ENCODE data around the gene FAM174B. TPM values are rescaled to one million over a fixed set of nuclear protein-coding genes. Genes with fewer than 3 reads are reported as not detected.

The FAM174B gene
- total and polyA plus RNA-seq, 4 donors, result 19.0 to 59.6 (median 42.3) TPM

DNA sequence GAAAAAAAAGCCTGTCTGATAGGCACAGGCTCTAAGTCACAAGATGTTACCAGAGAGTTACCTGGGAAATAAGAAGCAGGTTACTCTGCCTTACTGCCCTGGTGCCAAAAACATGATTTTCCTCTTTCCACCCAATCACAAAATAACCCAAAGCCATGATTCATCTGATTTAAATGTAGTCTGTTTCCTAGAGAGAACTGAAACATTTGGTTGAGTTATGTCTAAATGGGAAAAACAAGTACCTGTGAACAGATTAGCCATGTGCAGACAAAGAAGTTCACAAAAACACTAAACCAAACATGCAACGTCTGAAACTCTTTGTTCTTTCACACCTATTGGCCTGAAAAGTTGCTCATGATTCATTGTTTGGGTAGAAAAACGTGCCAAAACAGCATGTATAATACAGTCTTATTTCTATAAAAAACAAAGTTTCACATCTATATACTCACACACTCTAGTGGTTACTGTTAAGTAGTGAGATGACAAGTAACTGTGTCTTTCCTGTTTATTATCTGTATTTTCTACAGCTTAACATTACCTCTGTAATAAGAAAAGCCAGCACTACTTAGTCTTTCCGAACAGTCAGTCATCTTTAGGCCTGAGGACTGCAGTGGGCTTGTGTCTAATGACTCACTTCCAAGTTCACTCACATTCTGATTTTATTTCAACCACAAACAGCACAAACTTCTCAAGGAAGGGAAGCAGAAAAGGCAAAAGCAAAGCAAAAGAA is 30.2 kb downstream of the FAM174B start:
- WGBS, 2 donors, result 60 to 76% methylated on average over 3 of the region's 3 CpGs
- H3K9me3 ChIP-seq (ENCODE audit: control insufficient read depth in 4 of 4, insufficient read depth in 3 of 4, low read length in 3 of 4), result no peaks in the 10 kb centered on the region
- H3K9ac ChIP-seq (ENCODE audit: insufficient read depth in 1 of 2, low read length in 2 of 2), result peak overlapping the region in 1 of 2 donors; percentile 38
- H3K27ac ChIP-seq (ENCODE audit: low read depth in 1 of 2, low read length in 1 of 2), result no peak overlapping the region
- H3K36me3 ChIP-seq (ENCODE audit: control insufficient read depth in 4 of 4, insufficient read depth in 4 of 4, low read length in 4 of 4), result peaks cover 0 to 6% (median 2%) of the 10 kb centered on the region in 4 donors
- H3K4me1 ChIP-seq (ENCODE audit: control insufficient read depth in 5 of 5, insufficient read depth in 5 of 5, low read length in 5 of 5), result peaks cover 10 to 19% (median 12%) of the 10 kb centered on the region in 5 donors
- ATAC-seq (ENCODE audit: insufficient read depth, low FRiP score) (no peak), DNase-seq (peak in 1 of 3 donors; percentile 44)
- no peak overlapping the region for H3K4me3 ChIP-seq
- H3K27me3 ChIP-seq (ENCODE audit: control insufficient read depth in 3 of 3, insufficient read depth in 3 of 3, low read length in 2 of 3), result no peaks in the 10 kb centered on the region
- TF ChIP-seq, protein P1, sequence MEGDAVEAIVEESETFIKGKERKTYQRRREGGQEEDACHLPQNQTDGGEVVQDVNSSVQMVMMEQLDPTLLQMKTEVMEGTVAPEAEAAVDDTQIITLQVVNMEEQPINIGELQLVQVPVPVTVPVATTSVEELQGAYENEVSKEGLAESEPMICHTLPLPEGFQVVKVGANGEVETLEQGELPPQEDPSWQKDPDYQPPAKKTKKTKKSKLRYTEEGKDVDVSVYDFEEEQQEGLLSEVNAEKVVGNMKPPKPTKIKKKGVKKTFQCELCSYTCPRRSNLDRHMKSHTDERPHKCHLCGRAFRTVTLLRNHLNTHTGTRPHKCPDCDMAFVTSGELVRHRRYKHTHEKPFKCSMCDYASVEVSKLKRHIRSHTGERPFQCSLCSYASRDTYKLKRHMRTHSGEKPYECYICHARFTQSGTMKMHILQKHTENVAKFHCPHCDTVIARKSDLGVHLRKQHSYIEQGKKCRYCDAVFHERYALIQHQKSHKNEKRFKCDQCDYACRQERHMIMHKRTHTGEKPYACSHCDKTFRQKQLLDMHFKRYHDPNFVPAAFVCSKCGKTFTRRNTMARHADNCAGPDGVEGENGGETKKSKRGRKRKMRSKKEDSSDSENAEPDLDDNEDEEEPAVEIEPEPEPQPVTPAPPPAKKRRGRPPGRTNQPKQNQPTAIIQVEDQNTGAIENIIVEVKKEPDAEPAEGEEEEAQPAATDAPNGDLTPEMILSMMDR (IDR thresholded peaks at IDR 0.05; ENCODE audit: control extremely low read depth, extremely low read depth), result no peak

DNA sequence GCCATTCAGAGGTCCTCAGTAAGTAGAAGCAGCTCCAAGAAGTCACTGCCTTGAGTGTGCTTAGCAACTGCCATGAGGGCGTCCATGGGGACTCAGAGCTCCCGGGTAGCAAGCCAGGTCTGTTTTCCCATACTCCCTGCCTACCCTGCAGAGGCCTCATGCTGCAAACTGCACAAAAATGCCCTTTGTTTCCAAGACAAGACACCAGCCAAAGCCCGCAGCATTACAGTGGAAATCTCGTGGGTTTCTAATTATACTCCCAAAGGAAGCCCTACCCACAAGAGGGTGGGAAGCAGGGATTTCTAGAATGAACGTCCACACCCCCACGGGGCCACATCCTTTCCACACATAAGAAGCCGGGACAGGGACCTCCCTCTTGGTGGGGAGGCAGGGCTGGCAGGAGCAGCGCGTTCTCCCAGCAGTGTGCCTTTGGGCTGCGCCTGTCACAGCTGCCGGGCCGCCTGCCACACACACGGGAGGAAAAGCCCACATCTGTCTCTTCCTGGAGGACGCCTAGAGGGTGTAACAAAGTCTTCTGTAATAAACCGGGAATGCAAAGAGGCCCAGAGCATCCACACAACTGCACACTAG is 31.1 kb downstream of the FAM174B start:
- Histone ChIP-seq H3K9me3 (ENCODE audit: control insufficient read depth in 4 of 4, insufficient read depth in 3 of 4, low read length in 3 of 4) (no peaks in the 10 kb centered on the region), H3K36me3 (ENCODE audit: control insufficient read depth in 4 of 4, insufficient read depth in 4 of 4, low read length in 4 of 4) (peaks cover 0 to 6% (median 1%) of the 10 kb centered on the region in 4 donors), H3K4me1 (ENCODE audit: control insufficient read depth in 5 of 5, insufficient read depth in 5 of 5, low read length in 5 of 5) (peaks cover 10 to 26% (median 18%) of the 10 kb centered on the region in 5 donors), H3K27ac (ENCODE audit: low read depth in 1 of 2, low read length in 1 of 2) (peak overlapping the region in 1 of 2 donors; percentile 10), H3K4me3 (no peak overlapping the region), H3K9ac (ENCODE audit: insufficient read depth in 1 of 2, low read length in 2 of 2) (no peak overlapping the region), H3K27me3 (ENCODE audit: control insufficient read depth in 3 of 3, insufficient read depth in 3 of 3, low read length in 2 of 3) (no peaks in the 10 kb centered on the region)
- DNase-seq (peak; percentile 61 to 78 (median 72)), ATAC-seq (ENCODE audit: insufficient read depth, low FRiP score) (no peak)
- 52 to 56% methylated on average over 15 of the region's 15 CpGs for WGBS, 2 donors
- TF ChIP-seq, protein P1 (IDR thresholded peaks at IDR 0.05; ENCODE audit: control extremely low read depth, extremely low read depth), result no peak

DNA sequence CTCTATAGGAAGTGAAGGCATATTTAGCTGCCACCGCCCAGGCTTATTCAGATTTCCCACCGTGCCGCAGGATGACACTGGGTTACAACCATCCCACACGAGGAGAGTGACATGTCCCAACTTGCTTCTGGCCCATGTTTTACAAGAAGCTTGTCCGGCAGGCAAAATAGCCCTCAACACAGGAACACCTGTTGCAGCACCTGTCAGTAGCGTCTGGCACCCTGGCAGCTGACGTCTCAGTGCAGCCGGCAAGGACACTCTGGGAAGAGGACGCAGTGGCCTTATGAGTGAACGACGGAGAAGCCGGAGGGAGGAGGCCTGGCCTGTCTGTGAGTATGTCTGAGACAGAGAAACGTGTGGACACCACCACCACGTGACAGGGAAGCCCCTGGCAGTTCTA is 32.1 kb downstream of the FAM174B start:
- 83 to 87% methylated on average over 14 of the region's 14 CpGs for WGBS, 2 donors
- Histone ChIP-seq H3K27me3 (ENCODE audit: control insufficient read depth in 3 of 3, insufficient read depth in 3 of 3, low read length in 2 of 3) (no peaks in the 10 kb centered on the region), H3K4me3 (no peak overlapping the region), H3K9me3 (ENCODE audit: control insufficient read depth in 4 of 4, insufficient read depth in 3 of 4, low read length in 3 of 4) (no peaks in the 10 kb centered on the region), H3K4me1 (ENCODE audit: control insufficient read depth in 5 of 5, insufficient read depth in 5 of 5, low read length in 5 of 5) (peaks cover 10 to 27% (median 25%) of the 10 kb centered on the region in 5 donors), H3K27ac (ENCODE audit: low read depth in 1 of 2, low read length in 1 of 2) (no peak overlapping the region), H3K9ac (ENCODE audit: insufficient read depth in 1 of 2, low read length in 2 of 2) (no peak overlapping the region), H3K36me3 (ENCODE audit: control insufficient read depth in 4 of 4, insufficient read depth in 4 of 4, low read length in 4 of 4) (peaks cover 0 to 11% (median 4%) of the 10 kb centered on the region in 4 donors)
- TF ChIP-seq, protein P1 (IDR thresholded peaks at IDR 0.05; ENCODE audit: control extremely low read depth, extremely low read depth), result no peak
- DNase-seq (no peak), ATAC-seq (ENCODE audit: insufficient read depth, low FRiP score) (no peak)
